ENCODE measurements around the gene MLLT1.

Gene MLLT1

DNA sequence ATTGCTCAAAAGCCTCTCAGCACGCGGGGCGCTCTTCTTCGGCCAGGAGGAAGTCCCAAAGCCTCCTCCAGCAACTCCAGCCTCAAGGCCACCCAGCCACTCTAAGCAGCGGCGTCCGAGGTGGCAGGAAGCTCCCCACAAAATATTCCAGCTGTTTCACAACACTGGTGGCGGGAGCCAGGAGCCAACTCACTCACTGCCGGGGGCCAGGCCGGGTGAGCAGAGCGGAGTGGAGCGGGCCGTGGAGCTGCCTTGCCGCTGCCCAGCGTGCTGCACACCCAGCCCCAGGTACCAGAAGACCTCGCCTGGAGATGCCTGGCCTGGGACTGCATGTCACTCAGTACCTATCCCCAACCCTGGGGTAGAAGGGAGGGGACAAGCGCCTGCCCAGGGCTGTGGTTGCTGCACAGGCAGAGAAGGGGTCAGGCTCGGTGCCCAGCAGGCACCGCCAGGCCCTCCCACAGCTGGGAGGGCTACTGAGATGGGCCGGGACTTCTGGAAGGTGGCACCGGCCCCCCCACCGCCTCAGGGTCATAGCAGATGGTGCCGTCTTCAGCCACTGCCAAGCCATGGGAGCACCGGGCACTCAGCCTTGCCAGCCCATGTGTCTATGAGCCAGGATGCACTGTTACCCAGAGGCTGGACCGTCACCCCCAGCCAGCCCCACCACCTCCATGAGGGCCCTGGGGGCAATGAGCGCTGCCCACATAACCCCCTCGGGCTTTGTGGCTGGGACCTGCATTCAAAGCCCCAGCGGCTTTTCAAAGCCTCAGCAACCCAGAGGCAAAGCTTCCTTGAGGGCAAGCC is 59.2 kb downstream of the MLLT1 start:
- DNase-seq = no peak

DNA sequence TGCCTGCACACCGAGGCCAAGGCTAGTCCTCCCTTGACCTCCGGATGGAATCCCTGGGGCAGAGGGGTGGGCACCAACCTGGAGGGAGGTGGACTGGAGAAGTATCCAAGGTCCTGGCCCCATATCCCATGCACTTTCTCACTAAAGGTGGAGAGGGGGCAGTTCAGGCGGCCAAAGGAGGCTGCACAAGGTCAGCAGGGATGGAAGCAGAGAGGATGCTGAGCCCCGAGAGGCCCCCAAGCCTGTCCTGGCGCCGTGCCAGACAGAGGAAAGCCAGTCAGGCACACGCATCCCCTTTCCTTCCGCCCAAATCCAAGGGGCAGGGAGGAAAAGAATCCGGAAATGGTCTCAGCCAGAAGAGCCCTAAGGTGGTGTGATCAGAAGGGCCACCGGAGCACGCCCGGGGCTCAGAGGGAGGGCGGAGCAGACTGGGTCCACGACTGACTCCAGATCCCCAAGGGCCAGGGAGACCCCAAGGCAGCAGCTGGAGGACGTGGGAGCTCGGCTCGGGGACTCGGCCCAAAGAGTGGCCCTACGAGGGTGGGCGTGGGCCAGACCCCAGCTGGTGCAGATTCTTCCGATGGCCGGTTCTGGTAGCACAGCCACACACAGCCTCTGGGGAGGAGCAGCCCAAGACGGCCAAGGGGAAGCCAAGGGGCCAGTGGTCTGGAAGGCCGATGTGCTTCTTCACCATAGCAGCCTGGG is 60.0 kb downstream of the MLLT1 start:
- DNase-seq = no peak

DNA sequence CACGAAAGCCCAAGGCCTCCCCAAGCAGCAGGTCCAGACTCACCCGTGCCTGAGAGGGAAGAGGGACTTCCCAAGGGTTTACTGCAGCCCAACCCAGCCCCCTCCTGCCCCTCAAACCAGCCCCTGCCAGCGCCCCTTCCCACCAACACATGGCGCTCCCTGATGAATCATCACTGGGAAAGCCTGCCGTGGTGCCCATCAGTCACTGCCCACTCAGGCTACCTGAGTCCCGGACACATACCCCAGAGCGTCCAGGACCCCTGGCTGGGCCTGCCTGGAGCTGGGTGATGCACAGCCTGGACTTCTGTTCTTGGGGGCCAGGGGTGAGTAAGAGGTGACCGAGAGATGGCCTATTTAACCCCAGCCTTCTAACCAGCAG is 60.6 kb downstream of the MLLT1 start:
- DNase-seq = no peak

DNA sequence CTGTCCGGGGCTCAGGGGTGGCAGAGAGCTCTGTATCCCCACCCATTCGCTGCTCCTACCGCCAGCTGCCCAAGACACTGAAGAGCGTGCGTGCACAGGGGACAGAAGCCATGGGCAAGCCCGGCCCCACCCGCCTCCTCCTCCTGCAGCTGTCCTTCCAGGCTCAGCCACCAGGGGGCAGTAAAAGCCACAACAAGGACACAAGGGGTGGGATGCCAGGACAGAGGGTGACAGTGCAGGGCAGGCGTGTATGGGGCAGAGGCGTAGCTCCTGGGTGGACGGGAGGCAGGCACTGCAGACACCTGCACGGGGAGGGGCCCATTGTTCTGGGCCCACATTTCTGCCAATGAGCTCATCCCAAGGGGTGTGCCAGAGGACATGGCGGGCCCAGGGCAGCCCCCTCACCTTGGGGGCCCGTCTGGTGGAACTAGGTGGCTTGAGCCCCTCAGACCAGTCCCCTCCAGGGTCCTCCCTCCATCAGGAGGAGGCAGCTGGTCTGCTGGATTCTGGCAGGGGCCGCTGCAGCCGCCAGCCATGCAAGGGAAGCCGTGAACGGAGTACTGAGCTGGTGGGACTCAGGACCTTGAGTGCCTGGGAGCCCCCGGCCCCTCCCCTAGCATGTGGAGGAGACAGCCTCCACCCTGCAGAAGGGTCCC is 61.2 kb downstream of the MLLT1 start:
- no peak for DNase-seq

DNA sequence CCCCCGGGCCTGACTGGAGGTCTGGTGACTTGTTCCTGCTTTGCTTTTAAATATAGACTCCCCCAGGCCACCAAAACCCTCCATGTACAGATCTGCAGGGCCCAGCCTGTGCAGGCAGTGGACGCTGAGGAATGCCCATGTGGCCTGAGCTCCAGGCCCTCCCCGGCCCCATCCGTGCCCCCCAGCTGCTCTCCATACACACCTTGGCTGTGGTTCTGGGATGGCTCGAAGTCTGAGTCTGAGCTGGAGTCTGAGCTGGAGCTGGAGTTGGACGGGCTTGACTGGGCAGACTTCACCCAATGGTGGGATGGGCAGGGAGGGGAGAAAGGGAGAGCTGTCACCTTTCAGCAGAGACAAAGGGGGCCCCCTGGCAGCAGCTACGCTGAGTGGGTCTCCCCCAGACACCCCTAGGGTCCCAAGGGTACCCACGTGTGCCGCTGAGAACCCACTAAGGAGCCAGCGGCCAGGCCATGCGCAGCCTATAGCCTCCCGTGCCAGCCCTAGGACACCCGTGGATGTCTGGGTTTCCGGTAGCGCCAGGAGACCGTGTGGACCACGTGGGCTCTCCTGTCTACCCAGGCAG is 61.9 kb downstream of the MLLT1 start:
- DNase-seq = no peak

DNA sequence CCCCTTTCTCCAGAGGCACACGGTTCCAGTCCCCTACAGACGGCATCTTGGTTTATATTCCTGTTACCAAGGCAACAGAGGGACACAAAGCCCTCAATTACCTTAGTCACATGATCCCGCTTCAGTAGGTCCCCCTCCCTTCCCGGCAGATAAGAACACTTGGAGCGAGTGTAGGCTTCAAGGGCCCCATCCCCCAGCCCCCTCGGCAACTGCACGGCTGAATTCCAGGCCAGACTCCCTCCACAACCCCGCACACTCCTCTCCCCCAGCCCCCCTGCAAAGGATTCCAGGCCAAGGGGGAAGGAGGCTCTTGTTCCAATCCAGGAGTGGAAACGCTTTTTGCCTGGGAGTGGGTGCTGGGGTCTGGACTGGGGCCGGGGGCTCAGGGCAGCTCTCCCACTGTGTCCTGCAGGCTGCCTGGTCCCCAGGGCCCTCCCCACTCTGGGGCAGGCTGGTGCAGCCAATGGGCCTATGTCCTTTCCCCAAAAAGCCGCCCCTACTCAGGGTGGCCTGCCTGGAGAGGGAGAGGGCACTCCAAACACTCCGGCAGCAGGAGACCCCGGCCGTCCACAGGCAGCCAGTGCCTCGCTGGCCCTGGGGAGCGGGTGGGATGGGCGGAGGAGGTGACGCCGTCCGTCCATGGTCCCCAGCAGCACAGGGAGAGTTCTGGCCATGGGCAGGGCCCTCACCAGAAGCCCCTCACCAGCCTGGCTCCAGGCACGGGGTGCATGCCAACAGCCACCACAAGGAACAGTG is 62.6 kb downstream of the MLLT1 start:
- DNase-seq = no peak

DNA sequence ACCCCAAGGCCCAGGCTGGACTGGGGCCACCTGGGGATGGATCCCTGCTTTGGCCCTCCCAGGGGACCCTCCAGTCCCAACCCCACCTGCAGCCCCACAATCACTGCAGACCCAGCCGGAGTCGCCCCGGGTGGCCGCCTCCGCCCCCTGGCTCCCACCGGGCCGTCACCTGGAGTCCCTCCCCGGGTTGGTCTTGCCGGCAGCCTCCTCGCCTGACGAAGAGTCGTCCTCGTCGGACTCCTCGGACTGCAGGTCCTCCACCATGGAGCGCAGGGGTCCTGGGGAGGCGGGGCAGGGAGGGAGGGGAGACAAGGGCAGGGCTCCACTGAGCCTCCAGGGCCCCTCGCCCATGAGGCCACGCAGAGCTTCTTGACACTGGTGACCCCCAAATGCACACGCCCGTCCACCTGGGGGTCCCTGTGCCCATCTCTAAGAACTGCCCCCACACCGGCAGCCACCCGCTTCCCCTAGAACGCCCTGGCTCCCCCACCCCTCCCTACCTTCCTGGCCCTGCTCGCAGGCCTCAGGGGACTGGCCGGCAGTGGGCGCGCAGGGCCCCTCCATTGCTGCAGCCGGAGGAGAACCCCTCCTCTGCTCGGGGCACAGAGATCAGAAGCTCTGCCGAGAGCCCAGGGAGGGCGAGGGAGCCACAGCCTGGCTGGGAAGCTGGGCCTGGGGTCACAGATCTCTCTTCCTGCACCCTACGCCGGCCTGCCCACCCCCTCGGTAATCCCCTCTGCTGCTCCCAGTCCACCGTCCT is 63.4 kb downstream of the MLLT1 start:
- no peak for DNase-seq

DNA sequence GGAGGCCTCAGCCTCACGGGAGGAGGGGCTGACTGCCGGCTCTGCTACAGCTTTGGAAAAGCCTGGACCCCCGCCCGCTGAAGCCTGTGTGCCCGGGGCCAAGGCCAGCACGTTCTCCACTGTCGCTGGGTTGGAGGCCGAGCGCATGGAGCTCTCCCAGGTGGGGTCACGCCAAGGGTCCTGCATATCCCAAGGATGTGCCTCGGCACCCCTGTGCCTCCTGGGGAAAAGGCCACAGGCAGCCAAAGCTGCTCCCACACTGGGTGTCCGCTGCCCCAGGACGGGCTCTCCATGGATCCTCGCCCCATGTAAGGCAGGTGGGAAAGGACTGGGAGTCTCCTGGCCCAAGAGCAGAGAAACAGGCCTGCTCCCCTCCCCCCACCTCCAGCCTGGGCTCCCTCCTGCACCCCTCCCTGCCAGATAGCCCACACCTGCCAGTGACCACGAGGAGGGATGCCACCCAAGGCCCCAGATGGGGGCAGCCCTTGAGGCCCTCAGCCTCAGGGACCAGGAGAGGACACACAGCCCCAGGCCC is 64.0 kb downstream of the MLLT1 start:
- no peak for DNase-seq

DNA sequence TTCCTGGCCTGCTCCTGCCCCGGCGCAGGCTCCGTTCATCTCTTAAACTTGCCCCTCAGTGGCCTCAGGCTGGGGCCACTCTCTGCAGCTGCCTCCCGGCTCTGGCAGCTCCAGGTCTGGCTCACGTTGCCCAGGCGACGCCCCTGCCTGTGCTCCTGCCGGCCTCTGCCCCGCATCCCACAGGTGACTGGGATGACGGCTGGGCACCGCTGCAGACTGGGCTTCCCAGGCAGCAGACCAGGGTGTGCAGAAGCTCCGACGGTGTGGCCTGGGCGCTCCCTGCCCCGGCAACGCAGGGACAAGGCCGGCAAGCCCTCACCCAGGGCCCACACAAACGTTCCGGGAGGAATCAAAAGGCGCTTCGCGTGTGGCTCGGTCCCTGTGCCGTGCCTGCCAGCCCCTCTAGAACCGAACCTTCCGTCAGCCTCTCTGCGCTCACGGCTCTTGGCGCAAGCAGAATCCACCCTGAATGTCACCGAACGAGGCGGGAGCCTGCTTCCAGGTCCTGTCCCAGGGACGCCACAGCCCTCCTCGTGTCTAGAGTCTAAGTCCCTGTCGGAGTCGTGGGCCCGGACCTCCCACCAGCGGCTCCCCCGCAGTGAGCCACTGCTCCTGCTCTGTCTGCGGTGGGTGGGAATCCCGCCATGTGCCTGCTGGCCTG is 64.8 kb downstream of the MLLT1 start:
- DNase-seq = no peak

DNA sequence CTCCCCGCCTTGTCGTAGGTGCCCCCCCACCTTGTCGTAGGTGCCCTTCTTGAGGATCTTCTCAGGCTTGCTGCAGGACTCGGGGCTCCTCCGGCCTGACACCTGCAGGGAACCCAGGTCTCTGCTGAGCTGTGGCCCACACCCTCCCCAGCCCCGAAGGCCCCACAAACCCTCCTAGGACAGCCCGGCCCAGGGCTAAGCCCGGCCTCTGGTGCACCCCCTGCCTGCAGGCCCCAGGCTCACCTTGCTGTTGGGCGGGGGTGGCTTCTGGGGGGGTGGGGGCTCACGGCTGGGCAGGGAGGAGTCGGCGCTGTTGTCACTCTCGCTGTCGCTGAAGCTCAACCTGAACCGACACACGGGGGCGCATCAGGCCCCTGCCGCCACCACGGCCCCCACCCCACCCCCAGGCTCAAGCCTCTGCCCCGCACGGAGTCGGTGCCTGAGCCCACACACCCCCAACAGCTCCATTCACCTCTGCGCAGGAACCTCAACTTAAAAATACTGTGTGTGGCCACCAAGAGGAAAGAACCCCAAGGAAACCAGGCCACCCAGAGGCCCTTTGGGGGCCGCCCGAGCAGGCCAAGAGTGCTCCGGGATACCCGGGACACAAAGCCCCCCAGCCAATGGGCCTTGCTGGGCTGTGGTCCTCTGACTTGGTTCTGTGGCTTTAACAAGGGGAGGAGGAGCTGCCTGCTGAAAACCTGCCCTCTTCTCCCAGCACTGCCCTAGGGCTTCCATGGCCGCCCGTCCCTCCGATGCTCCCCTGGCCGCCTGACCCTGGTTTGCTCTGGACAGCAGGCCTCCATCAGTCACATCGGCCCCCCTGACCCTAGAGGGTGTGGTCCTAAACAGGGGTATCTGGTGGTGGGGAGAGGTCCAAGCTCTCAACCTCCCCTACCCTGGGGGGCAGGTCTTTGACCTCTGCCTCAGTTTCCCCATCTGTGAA is 65.8 kb downstream of the MLLT1 start:
- no peak for DNase-seq

DNA sequence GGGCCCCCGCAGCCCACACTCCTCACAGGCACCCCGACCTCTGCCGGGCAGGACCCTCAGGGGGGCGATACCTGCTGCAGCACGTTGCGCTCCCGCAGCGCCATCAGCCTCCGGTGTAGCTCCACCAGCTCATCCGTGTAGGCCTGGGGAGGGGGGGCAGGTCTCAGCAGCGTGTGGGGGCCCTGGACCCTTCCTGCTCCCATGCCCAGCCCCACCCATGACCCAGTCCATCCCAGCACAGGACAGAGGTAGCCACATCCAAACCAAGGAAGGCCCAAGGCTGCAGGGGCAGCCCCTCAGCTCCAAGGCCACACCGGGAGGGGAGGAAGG is 66.5 kb downstream of the MLLT1 start:
- DNase-seq = no peak

DNA sequence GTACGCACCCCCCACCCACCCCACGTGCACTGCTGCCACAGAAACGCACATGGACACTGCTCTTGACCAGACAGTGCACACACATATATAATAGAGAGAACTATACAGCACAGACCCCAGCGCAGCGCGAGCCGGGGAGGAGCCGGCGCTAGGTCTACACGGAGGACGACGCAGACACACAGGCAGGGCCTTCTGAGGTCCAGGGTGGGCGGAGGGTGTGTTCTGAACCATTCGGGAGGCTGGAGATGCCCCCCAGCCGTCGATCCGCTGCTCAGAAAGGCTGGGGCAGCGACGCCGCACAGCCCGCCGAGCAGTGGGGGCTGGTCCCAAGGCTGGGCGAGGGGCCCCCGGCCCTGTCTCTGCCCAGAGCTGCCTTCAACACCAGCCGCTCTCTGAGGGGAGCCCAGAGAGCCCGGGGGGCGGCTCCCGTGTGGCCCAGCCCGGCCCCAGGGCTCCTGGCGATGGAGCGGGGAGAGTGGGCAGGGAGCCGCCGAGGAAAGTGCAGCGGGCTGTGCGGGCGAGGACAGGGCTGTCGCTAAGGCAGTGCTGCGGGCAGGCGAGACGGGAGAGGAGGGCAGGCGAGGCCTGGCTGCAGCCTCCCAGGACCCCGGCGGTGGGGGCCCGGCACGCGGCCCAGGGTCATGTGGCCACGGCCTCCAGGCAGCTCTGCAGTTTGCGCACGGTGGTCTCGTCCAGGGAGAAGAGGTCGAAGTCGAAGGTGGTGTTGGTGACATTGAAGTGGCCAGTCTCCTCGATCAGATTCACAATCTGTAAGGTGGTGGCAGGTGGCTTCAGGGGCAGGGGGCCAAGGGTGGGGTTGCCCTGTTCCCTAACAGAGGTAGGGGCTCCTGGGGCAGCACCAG is 67.1 kb downstream of the MLLT1 start:
- DNase-seq = no peak

DNA sequence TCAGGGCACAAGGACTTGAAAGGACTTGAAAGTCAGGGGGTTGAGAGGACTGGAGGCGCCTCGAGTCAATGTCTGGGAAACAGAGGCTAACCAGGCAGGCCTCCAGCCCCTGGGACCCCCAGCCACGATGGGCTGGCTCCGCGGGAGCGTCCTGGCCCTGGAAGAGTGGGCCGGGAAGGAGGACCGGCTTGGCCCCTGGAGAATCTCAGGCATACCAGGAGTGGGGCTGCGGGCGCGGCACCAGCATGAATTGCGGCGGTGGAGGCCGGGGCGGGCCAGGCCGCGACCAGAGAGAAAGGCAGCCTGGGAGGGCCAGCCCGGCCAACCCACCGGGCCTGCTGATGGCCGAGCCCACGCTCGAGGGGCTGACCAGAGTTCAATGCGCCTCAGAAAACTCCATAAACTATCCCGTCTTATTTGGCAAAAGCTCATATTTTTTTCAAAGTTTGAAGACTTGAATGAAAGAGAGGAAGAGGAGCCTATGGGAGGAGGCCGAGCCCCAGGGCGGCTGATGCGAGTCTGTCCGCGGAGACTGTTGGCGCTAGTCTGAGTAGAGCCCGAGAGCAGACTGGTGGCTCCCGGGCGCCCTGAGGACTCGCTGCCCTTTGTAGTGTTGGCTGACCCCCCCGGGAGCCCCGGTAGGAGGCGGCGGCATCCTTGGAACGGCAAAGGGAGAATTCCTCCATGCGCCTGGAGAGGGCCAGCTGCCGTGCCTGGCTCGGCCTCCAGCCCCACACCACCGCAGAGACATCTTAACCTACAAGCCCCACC is 68.0 kb downstream of the MLLT1 start:
- DNase-seq = no peak

DNA sequence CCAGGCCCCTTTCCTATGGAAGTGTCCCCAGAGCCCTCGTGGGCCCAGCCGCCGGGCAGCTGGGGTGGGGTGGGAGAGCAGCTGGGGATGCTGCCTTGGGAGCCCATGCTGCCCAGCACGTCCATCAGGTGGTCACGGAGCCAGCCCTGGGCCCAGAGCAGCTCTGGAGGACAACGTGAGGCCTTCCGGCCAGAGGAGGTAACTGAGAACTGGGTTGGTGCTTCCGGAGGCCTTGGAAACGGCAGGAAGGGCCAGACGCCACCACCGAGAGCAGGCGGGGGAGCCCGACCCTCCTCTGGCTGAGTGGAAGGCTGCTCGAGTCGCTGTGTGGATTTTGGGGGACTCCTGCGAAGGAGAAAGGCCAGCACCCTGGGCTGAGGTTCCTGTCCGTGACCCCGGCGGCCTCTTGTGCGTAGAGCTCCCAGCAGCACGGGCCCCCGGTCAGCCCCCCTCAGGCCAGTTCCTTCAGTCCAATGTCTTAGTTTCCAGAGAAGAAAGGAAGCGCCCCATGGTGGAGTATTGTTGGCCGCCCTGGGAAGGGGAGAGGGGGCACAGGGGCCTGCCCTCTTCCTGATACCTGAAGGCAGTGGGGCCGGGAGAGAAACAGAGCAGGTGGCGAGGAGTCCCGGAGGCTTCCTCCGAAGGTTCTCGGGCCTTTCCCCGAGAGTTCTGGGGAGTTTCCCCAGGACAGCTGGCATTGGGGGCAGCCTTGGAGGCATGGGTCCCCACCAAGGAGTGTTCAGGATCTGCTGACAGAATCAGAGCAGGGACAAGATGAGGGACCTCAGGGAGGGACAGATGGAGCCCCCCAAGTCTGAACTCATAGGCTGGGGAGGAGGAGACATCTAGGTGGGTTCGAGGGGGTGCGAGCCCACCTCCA is 68.8 kb downstream of the MLLT1 start:
- no peak for DNase-seq

DNA sequence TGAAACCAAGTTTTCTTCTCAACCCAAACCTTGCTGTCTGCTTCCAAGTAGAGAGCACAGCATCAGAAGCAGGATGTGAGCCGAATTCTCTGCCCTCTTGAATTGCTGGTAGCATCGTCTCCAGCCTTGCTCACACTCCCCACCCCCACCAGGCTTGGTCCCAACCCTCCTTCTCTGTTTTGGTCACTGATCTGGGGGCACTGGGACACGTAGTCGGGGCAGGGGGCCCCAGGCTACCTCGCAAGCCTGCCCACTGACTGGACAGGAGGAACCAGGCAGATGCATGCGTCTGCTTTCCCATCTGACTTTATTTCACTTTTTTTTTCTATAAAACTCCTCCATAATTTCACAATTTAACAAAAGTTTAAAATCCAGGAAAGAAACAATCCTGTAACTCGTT is 69.7 kb downstream of the MLLT1 start:
- no peak for DNase-seq

DNA sequence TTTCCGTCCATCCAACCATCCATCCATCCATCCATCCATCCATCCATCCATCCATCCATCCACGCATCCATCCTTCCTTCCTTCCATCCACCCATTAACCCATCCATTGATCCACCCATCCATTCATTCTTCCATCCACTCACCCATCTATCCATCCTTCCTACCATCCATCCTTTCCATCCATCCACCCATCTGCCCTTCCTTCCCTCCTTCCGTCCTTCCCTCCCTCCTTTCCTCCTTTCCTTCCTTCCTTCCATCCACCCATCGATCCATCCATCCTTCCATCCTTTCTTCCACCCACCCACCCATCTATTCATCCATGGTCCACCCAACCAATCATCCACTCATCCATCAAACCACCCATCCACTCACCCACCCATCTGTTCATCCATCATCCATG is 70.1 kb downstream of the MLLT1 start:
- DNase-seq = no peak

DNA sequence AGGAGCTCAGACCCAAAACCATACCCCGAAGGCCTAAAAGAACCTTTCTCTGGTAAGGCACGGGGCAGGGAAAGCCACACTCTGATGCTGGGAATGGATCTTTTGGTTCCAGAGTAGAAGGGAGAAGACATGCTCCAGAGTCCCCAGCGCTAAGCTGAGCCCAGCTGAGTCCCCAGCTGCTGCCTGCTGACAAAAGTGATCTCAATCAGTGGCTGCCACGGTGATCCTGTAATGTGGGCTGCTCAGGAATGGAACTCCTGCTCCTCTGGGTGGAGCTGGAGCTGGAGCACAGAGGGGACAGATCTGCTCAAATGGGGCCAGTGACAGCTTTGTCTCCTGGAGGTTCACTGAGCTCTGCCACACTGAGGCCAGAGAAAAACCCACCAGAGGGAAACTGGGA is 70.5 kb downstream of the MLLT1 start:
- DNase-seq = no peak

Data from NCI-H524 treated with DMSO at 0.1 percent for 48 hours (cell line).